ENCODE measurements around the gene IGFL2.
"Not testable (repeated sequence)": the region's sequence is repeated elsewhere in the genome, so short reads cannot be mapped to it uniquely, and the experiment has no call there.

The IGFL2 gene

DNA sequence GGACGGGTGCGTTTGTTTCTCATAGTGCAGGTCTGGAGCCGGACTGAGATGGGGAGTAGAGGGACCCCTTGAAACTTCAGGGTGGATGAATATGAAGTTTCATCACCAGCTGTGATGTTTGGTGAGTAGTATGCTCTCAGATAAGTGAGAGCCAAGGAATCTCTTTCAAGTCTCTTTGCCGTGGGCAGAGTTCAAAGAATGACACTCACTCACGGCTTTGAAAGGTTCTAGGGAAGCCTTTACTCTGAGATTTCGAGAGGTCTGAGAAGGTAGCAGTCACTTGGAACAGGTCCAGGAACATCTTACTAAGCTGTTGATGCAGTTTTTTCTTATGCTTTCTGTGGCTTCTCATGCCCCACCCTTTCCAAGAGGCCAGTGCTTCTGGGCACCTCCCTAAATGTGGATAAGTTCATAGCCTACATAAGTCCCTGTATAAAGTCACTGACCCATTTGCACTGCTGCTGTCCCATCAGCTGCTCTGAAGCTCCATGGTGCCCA, at the start of gene IGFL2:
TSS of gene IGFL2 (plus strand) at position 448 of the 498 bp plus-strand sequence. CDS start at position 489, 41 bp downstream.
- H3K4me3 ChIP-seq, result no peak within 1 kb of the TSS
- TF ChIP-seq, protein P1, sequence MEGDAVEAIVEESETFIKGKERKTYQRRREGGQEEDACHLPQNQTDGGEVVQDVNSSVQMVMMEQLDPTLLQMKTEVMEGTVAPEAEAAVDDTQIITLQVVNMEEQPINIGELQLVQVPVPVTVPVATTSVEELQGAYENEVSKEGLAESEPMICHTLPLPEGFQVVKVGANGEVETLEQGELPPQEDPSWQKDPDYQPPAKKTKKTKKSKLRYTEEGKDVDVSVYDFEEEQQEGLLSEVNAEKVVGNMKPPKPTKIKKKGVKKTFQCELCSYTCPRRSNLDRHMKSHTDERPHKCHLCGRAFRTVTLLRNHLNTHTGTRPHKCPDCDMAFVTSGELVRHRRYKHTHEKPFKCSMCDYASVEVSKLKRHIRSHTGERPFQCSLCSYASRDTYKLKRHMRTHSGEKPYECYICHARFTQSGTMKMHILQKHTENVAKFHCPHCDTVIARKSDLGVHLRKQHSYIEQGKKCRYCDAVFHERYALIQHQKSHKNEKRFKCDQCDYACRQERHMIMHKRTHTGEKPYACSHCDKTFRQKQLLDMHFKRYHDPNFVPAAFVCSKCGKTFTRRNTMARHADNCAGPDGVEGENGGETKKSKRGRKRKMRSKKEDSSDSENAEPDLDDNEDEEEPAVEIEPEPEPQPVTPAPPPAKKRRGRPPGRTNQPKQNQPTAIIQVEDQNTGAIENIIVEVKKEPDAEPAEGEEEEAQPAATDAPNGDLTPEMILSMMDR (IDR thresholded peaks at IDR 0.05), result no peak
- no peak for DNase-seq (ENCODE audit: low spot score)

DNA sequence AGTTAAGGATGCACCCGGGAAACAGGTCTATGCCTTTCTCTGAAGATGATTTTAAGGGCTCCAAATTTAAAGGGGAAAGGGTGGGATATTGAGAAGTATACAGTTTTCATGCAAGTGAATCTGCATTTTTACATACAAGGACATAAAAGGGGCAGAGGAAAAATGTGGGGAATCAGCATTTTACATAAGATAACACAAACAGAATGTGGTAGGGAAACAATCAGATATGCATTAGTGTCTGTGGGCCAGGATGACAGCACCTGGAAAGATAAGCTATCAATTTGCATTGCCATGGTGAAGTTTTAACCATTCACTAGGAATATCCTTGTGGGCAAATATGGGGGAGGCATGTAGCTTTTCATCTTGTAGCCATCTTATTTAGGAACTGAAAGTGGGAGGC, 47.7 kb upstream of the IGFL2 start:
- Histone ChIP-seq H3K27ac (no peak overlapping the region), H3K4me3 (no peak overlapping the region)
- TF ChIP-seq, protein P1 (IDR thresholded peaks at IDR 0.05), result no peak
- no peak for DNase-seq (ENCODE audit: low spot score)

More for the DNA sequence above, at the start of gene IGFL2:
- H3K27ac ChIP-seq, result no peak within 1 kb of the TSS

DNA sequence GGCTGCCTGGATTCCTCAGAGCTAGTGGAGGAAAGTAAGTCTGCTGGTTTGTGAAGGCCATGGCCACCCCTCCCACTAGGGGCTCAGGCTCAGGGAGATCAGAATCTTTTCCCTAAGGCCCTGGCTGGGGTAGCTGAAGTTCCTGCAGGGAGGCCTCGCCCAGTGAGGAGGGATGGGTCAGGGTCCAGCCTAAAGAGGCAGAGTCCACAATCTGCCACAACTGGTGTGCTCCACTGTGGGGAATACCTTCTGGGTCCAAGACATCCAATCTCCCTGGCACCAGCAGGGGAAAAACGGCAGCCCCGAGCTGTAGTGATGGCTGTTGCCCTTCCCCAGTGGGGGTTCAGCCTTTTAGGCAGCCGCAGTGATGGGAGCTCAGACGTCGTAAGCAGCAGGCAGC, 46.7 kb upstream of the IGFL2 start:
- H3K4me3 ChIP-seq, result no peak overlapping the region
- no peak for DNase-seq (ENCODE audit: low spot score)
- TF ChIP-seq, protein P1 (IDR thresholded peaks at IDR 0.05), result no peak
- no peak overlapping the region for H3K27ac ChIP-seq

DNA sequence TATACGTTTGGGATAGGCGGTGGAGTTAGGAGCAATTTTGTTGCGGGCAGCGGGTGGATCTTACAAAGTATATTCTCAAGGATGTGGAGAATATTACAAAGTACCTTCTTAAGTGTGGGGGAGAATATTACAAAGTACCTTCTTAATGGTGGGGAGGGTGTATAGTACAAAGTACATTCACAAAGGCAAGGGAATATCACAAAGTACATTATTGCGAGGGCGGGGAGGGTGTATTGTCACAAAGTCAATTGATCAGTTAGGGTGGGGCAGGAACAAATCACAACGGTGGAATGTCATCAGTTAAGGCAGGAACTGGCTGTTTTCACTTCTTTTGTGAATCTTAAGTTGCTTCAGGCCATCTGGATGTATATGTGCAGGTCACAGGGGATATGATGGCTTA, 45.7 kb upstream of the IGFL2 start:
- H3K27ac ChIP-seq; DNase-seq (ENCODE audit: low spot score); H3K4me3 ChIP-seq: not testable (repeated sequence)

DNA sequence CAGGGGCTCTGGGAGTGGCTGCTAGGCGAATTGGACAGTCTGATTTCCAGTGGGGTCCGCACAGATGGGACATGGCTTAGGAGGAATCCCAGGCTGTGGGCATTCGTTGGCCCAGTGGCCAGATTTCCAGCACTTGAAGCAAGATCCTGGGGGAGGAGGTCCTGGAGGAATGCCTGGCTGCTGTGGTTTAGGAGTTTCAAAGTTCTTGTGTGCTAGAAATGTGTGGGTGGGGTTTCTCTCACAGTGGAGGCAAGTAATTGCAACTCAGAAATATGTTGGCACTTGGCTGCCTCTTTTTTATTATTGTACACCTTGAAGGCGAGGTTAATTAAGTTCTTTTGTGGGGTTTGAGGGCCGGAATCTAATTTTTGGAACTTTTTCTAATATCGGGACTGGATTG, 40.7 kb upstream of the IGFL2 start:
- Histone ChIP-seq H3K27ac (no peak overlapping the region), H3K4me3 (no peak overlapping the region)
- TF ChIP-seq, protein P1 (IDR thresholded peaks at IDR 0.05), result no peak
- DNase-seq (ENCODE audit: low spot score), result no peak

DNA sequence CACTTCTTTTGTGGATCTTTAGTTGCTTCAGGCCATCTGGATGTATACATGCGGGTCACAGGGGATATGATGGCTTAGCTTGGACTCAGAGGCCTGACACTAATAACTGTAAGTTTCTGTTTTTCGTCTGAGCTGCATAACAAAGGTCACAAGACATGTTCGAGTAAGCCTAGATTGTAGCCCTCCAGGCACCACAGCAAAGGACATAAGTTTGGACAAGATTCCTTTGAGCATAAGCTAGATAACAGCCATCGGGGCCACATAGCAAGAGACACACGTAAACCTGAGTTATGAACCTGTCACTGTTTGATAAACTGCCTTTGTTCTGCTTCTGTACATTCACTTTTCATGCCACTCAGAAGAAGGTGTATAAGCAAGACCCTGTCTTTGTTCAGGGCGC, 38.2 kb upstream of the IGFL2 start:
- DNase-seq (ENCODE audit: low spot score), result no peak
- Histone ChIP-seq H3K27ac (no peak overlapping the region), H3K4me3 (no peak overlapping the region)
- TF ChIP-seq, protein P1 (IDR thresholded peaks at IDR 0.05), result no peak

DNA sequence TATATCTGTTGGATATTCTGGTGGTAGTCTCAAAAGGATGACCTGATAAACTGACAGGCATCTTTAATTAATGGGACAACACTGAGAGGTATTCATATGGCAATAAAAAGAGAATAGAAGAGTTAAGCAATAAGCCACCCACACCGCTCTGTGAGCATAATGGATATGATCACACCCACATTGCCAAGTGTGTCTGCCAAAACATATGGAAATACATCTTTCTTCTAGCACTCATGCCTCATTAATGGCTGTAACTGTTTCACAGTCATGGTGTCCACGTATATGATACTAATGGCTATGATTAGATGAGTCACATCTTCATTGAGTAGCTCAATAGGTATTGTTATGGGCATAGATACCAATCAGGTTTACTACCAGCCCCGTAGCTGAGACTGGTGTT, 36.7 kb upstream of the IGFL2 start:
- TF ChIP-seq, protein P1 (IDR thresholded peaks at IDR 0.05), result no peak
- Histone ChIP-seq H3K27ac (no peak overlapping the region), H3K4me3 (no peak overlapping the region)
- DNase-seq (ENCODE audit: low spot score), result no peak

DNA sequence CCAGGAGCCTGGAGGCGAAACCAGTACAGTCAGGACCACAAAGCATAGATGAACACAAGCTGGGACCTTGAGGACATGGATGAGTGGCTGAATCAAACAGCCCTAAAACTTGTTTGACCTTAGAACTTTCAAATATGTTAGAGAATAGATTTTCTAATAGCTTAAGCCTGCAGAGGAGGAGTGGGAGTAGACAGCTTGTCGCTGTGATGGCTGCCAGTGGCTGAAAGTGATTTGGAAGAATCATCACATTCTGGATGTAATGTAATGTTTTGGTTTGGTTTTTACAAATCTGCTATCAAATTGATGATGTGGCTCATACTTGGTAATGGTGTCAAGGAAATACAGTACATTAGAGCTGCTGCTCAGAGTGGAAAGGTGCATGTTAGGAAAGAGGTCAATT, 35.5 kb upstream of the IGFL2 start:
- TF ChIP-seq, protein P1 (IDR thresholded peaks at IDR 0.05), result no peak
- no peak overlapping the region for H3K4me3 ChIP-seq
- H3K27ac ChIP-seq, result no peak overlapping the region
- no peak for DNase-seq (ENCODE audit: low spot score)
